Left hindlimb (tissue), 1 donor: ENCODE data around the gene ACER1.

ENCODE experiments used
- DNase-seq: peaks from one replicate; pipeline ENCODE4 v3.0.0-alpha.2; 2018

Gene ACER1

GRCh38 chr19:6286676-6287075, 46.7 kb downstream of the ACER1 start:
- DNase-seq: no peak

- DNase-seq: peak; percentile 16
Measured at GRCh38 chr19:6282393-6282792, 51.0 kb downstream of the ACER1 start.

- peak; percentile 98 for DNase-seq
Measured at GRCh38 chr19:6279931-6280591, 53.4 kb downstream of the ACER1 start, which contains the start of gene MLLT1. MLLT1 (minus strand) TSS chr19:6279975; CDS start chr19:6279784, 191 bp downstream.

GRCh38 chr19:6279620-6279930, 53.8 kb downstream of the ACER1 start:
- DNase-seq: no peak

- DNase-seq: peak; percentile 43
Measured at GRCh38 chr19:6278740-6279619, 54.4 kb downstream of the ACER1 start.

- DNase-seq: no peak
Measured at GRCh38 chr19:6278051-6278450, 55.4 kb downstream of the ACER1 start.

GRCh38 chr19:6276447-6276846, 57.0 kb downstream of the ACER1 start:
- peak; percentile 74 for DNase-seq

- no peak for DNase-seq
Measured at GRCh38 chr19:6275170-6275744, 58.2 kb downstream of the ACER1 start.

GRCh38 chr19:6274756-6275155, 58.7 kb downstream of the ACER1 start:
- DNase-seq: no peak

- peak; percentile 80 for DNase-seq
Measured at GRCh38 chr19:6273701-6274601, 59.5 kb downstream of the ACER1 start.

GRCh38 chr19:6272913-6273600, 60.4 kb downstream of the ACER1 start:
- no peak for DNase-seq

- DNase-seq: no peak
Measured at GRCh38 chr19:6272411-6272791, 61.0 kb downstream of the ACER1 start.

- peak; percentile 78 for DNase-seq
Measured at GRCh38 chr19:6271721-6272410, 61.5 kb downstream of the ACER1 start.

GRCh38 chr19:6271251-6271650, 62.2 kb downstream of the ACER1 start:
- no peak for DNase-seq

- no peak for DNase-seq
Measured at GRCh38 chr19:6270822-6271221, 62.6 kb downstream of the ACER1 start.

GRCh38 chr19:6270076-6270745, 63.2 kb downstream of the ACER1 start:
- DNase-seq: no peak

- no peak for DNase-seq
Measured at GRCh38 chr19:6269101-6269886, 64.1 kb downstream of the ACER1 start.

- DNase-seq: no peak
Measured at GRCh38 chr19:6268382-6268771, 65.0 kb downstream of the ACER1 start.

GRCh38 chr19:6267552-6268381, 65.6 kb downstream of the ACER1 start:
- no peak for DNase-seq
